Upper lobe of left lung (tissue), 6 donors: ENCODE results near the gene CR1. TPM values are rescaled to one million over a fixed set of nuclear protein-coding genes. Genes with fewer than 3 reads are reported as not detected.

Source experiments
- ATAC-seq, 2 donors: fragments of 200-7000 bp; cut with Tn5 transposase; one replicate each; pipeline ENCODE4 v1.9.1; 2022; ENCODE audit warnings: mild to moderate bottlenecking in 2 of 2, moderate library complexity in 2 of 2; ENCODE audit not compliant: low FRiP score in 2 of 2
- DNase-seq, 2 donors: peaks; one replicate each; pipeline ENCODE4 v3.0.0-alpha.2; 2019 to 2020
- H3K27ac ChIP-seq, 4 donors: fragments of 200-600 bp; sonication (generic); one replicate each; pipeline ENCODE4 v1.5.1; 2016 to 2019
- H3K27me3 ChIP-seq, 4 donors: fragments of 200-600 bp; sonication (generic); one replicate each; pipeline ENCODE4 v1.5.1; 2017 to 2019
- H3K36me3 ChIP-seq, 4 donors: fragments of 200-600 bp; sonication (generic); one replicate each; pipeline ENCODE4 v1.5.1; 2016 to 2019
- H3K4me1 ChIP-seq, 4 donors: fragments of 200-600 bp; sonication (generic); one replicate each; pipeline ENCODE4 v1.5.1; 2018 to 2019
- H3K4me3 ChIP-seq, 4 donors: fragments of 200-600 bp; sonication (generic); one replicate each; pipeline ENCODE4 v1.5.1; 2017 to 2019; ENCODE audit warnings: mild to moderate bottlenecking in 2 of 4, moderate library complexity in 1 of 4
- H3K9me3 ChIP-seq, 4 donors: fragments of 200-600 bp; sonication (generic); one replicate each; pipeline ENCODE4 v1.5.1; 2018 to 2019
- EP300 ChIP-seq, 4 donors: sonication (generic); formaldehyde crosslinking; IDR thresholded peaks; one replicate each; pipeline ENCODE4 v1.5.1; 2017; ENCODE audit warnings: antibody characterized with exemption in 4 of 4, control low read depth in 2 of 4
- POLR2A ChIP-seq, 4 donors: fragments of 450-650 bp; IDR thresholded peaks; one replicate each; pipeline ENCODE4 v1.5.1; 2016 to 2017; ENCODE audit warnings: antibody characterized with exemption in 4 of 4, mild to moderate bottlenecking in 2 of 4
- POLR2AphosphoS5 ChIP-seq, 2 donors: sonication (generic); formaldehyde crosslinking; IDR thresholded peaks; one replicate each; pipeline ENCODE4 v1.5.1; 2017; ENCODE audit warnings: antibody characterized with exemption in 2 of 2
- WGBS, 2 donors: methylation state at CpG; one replicate each; pipeline ENCODE4 v1.1.5; 2017 to 2018; 5-methylcytosine and 5-hydroxymethylcytosine counted together
- total RNA-seq, 6 donors: library from RNA; depleted of rRNA in 4 of 6; stranded (reverse); fragments of >200 nt in 4 of 6; gene quantifications; one replicate each; pipeline versions ENCODE4 v1.1.0 to v1.2.1, GENCODE V29; 2016 to 2021
- TF ChIP-seq, protein P1 (sequence below), 6 experiments: fragments of 450-650 bp in 4 of 6; fragments of 200-600 bp in 2 of 6; sonication (generic) in 2 of 6; IDR thresholded peaks; one replicate each; pipeline ENCODE4 v1.5.1; 2016 to 2019; ENCODE audit warnings: antibody characterized with exemption in 6 of 6
- donor health status: DM: no; HTN: no; CAD: no; lungs with moderate emphysema.
- donor health status: DM: no; HTN: yes; CAD: no; lungs with severe emphysema.

Gene CR1
- total RNA-seq, 6 donors from 2014 or later, result 5.1 to 19.3 (median 11.4) TPM

DNA sequence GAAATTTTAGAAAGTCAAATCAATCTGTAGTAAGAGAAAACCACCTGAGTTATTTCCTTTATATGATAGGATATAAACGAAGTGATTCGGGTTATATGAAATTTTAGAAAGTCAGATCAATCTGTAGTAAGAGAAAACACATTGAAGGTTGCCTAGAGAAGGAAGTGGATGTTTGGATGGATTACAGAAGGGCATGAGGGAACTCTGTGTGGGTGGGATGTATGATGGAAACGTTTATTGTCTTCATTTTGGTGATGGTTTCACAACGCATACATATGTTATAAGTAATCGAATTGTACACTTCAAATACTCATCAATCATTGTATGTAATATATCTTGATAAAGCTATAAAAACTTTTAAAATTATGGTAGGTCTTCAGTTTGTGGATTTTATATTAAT, 5.1 kb downstream of the CR1 start:
- no peaks in the 10 kb centered on the region for H3K9me3 ChIP-seq
- WGBS, 2 donors, result 57 to 66% methylated on average over 5 of the region's 5 CpGs
- no peaks in the 10 kb centered on the region for H3K36me3 ChIP-seq
- H3K27ac ChIP-seq, result no peak overlapping the region
- no peak overlapping the region for H3K4me3 ChIP-seq
- no peak for DNase-seq
- H3K27me3 ChIP-seq, result peaks cover 0 to 7% (median 3%) of the 10 kb centered on the region in 4 donors
- ATAC-seq, result no peak
- H3K4me1 ChIP-seq, result peaks cover 3 to 10% (median 5%) of the 10 kb centered on the region in 4 donors
- TF ChIP-seq, protein P1, sequence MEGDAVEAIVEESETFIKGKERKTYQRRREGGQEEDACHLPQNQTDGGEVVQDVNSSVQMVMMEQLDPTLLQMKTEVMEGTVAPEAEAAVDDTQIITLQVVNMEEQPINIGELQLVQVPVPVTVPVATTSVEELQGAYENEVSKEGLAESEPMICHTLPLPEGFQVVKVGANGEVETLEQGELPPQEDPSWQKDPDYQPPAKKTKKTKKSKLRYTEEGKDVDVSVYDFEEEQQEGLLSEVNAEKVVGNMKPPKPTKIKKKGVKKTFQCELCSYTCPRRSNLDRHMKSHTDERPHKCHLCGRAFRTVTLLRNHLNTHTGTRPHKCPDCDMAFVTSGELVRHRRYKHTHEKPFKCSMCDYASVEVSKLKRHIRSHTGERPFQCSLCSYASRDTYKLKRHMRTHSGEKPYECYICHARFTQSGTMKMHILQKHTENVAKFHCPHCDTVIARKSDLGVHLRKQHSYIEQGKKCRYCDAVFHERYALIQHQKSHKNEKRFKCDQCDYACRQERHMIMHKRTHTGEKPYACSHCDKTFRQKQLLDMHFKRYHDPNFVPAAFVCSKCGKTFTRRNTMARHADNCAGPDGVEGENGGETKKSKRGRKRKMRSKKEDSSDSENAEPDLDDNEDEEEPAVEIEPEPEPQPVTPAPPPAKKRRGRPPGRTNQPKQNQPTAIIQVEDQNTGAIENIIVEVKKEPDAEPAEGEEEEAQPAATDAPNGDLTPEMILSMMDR (IDR thresholded peaks at IDR 0.05), result no peak
- TF ChIP-seq POLR2AphosphoS5 (IDR thresholded peaks at IDR 0.05), result no peak
- no peak for TF ChIP-seq POLR2A (IDR thresholded peaks at IDR 0.05)
- TF ChIP-seq EP300 (IDR thresholded peaks at IDR 0.05), result no peak

DNA sequence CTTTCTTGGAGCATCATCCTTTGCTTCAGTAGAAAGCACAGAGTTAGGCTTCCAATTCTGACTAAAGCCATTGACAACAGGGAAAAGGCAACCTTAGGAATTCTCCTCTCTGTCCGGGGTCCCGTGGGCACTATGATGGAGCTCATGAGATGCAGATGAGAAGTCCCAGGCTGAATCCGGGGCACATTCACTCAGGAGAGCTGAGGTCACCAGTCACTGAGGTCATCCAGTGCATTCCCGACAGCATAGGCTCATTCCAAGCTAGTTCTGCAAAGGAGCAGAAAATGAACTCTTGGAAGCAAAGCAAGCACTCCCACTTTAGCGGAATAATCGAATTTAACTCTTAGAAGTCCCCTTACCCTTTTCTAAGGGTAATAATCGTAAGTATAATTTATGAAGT, 6.8 kb downstream of the CR1 start:
- peak in 1 of 2 donors; percentile 49 for ATAC-seq

GRCh38 chr1:207503950-207504349, 8.0 kb downstream of the CR1 start:
- Histone ChIP-seq H3K27ac (no peak overlapping the region), H3K9me3 (no peaks in the 10 kb centered on the region), H3K27me3 (no peaks in the 10 kb centered on the region), H3K4me1 (no peaks in the 10 kb centered on the region), H3K4me3 (no peak overlapping the region), H3K36me3 (no peaks in the 10 kb centered on the region)
- DNase-seq, result no peak
- TF ChIP-seq, protein P1 (IDR thresholded peaks at IDR 0.05), result no peak
- no peak for TF ChIP-seq POLR2AphosphoS5 (IDR thresholded peaks at IDR 0.05)
- no peak for TF ChIP-seq POLR2A (IDR thresholded peaks at IDR 0.05)
- TF ChIP-seq EP300 (IDR thresholded peaks at IDR 0.05), result no peak
- no peak for ATAC-seq
- 82 to 91% methylated on average over 3 of the region's 3 CpGs for WGBS, 2 donors

More for the DNA sequence above, 6.8 kb downstream of the CR1 start:
- WGBS, 2 donors, result 66 to 74% methylated on average over 7 of the region's 7 CpGs
- Histone ChIP-seq H3K9me3 (no peaks in the 10 kb centered on the region), H3K27ac (no peak overlapping the region), H3K4me3 (no peak overlapping the region), H3K36me3 (no peaks in the 10 kb centered on the region), H3K4me1 (no peaks in the 10 kb centered on the region), H3K27me3 (no peaks in the 10 kb centered on the region)
- DNase-seq, result no peak
- TF ChIP-seq, protein P1 (IDR thresholded peaks at IDR 0.05), result no peak
- TF ChIP-seq POLR2AphosphoS5 (IDR thresholded peaks at IDR 0.05), result no peak
- TF ChIP-seq POLR2A (IDR thresholded peaks at IDR 0.05), result no peak
- TF ChIP-seq EP300 (IDR thresholded peaks at IDR 0.05), result no peak

DNA sequence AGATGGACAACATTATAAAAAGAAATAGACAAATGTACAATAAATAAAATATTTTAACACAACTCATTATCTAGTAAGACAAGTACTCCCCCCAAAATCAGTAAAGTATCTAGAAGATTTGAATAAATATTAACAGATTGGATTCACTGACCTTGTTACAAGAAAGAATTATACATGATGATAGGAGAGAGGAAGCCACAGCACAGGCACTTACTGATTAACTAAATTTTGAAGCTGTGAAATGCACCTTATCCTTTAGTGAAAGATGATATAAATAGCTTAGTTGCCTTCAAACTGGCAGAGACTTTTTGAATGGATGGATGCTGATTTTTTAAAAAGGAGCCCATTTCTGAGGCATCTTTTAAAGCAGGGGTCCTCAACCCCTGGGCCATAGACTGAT, 8.5 kb downstream of the CR1 start:
- no peaks in the 10 kb centered on the region for H3K36me3 ChIP-seq
- H3K27ac ChIP-seq, result no peak overlapping the region
- no peaks in the 10 kb centered on the region for H3K4me1 ChIP-seq
- DNase-seq (no peak), ATAC-seq (no peak)
- H3K4me3 ChIP-seq, result no peak overlapping the region
- H3K9me3 ChIP-seq, result no peaks in the 10 kb centered on the region
- TF ChIP-seq, protein P1 (IDR thresholded peaks at IDR 0.05), result no peak
- TF ChIP-seq POLR2AphosphoS5 (IDR thresholded peaks at IDR 0.05) (no peak), EP300 (IDR thresholded peaks at IDR 0.05) (no peak), POLR2A (IDR thresholded peaks at IDR 0.05) (no peak)
- H3K27me3 ChIP-seq, result no peaks in the 10 kb centered on the region

- Histone ChIP-seq H3K4me3 (no peak overlapping the region), H3K36me3 (no peaks in the 10 kb centered on the region), H3K9me3 (no peaks in the 10 kb centered on the region), H3K27me3 (no peaks in the 10 kb centered on the region), H3K4me1 (no peaks in the 10 kb centered on the region), H3K27ac (no peak overlapping the region)
- no peak for DNase-seq
- 54 to 76% methylated on average over 1 of the region's 1 CpG for WGBS, 2 donors
- TF ChIP-seq POLR2AphosphoS5 (IDR thresholded peaks at IDR 0.05) (no peak), EP300 (IDR thresholded peaks at IDR 0.05) (no peak), POLR2A (IDR thresholded peaks at IDR 0.05) (no peak)
- TF ChIP-seq, protein P1 (IDR thresholded peaks at IDR 0.05), result no peak
- no peak for ATAC-seq
These were observed 14.5 kb downstream of the CR1 start for GRCh38 chr1:207510444-207510843.
